Glutamatergic neuron (in vitro differentiated cells): Measurements from ENCODE around the gene NBEA. TPM values are rescaled to one million over a fixed set of nuclear protein-coding genes. Genes with fewer than 3 reads are reported as not detected.
"Not testable (repeated sequence)": the region's sequence is repeated elsewhere in the genome, so short reads cannot be mapped to it uniquely, and the experiment has no call there.

Experiments used
- DNase-seq: peaks from one replicate; pipeline ENCODE4 v3.0.0; 2022
- H3K27ac Mint-ChIP-seq: one replicate; pipeline ENCODE4 v1.8.0; 2020; ENCODE audit warnings: mild to moderate bottlenecking, mixed read lengths, inconsistent platforms; ENCODE audit not compliant: unreplicated experiment
- H3K27me3 Mint-ChIP-seq: one replicate; pipeline ENCODE4 v1.8.0; 2020; ENCODE audit warnings: mild to moderate bottlenecking, moderate library complexity, mixed read lengths, inconsistent platforms; ENCODE audit not compliant: unreplicated experiment
- H3K36me3 Mint-ChIP-seq: one replicate; pipeline ENCODE4 v1.8.0; 2020; ENCODE audit warnings: mild to moderate bottlenecking, mixed read lengths, inconsistent platforms; ENCODE audit not compliant: unreplicated experiment
- H3K4me1 Mint-ChIP-seq: one replicate; pipeline ENCODE4 v1.8.0; 2020; ENCODE audit warnings: mild to moderate bottlenecking, low read depth, mixed read lengths, inconsistent platforms; ENCODE audit not compliant: unreplicated experiment
- H3K4me3 Mint-ChIP-seq: one replicate; pipeline ENCODE4 v1.8.0; 2020; ENCODE audit warnings: mild to moderate bottlenecking, mixed read lengths, inconsistent platforms; ENCODE audit not compliant: unreplicated experiment
- H3K9me3 Mint-ChIP-seq: one replicate; pipeline ENCODE4 v1.8.0; 2020; ENCODE audit warnings: mild to moderate bottlenecking, moderate library complexity, mixed read lengths, inconsistent platforms; ENCODE audit not compliant: unreplicated experiment
- total RNA-seq: library from RNA; stranded (reverse); fragmentation: NEBNext Ultra II Directional; extraction: Animal tissue kit (Norgen Biotek cat#: 25700); gene quantifications from one replicate; pipeline ENCODE4 v1.2.1, GENCODE V29; 2021; ENCODE audit not compliant: unreplicated experiment
- TF ChIP-seq, protein P1 (sequence below): fragments of 200-600 bp; sonication (generic); IDR thresholded peaks from one replicate; pipeline ENCODE4 v1.5.0; 2021; ENCODE audit not compliant: partially characterized antibody, unreplicated experiment

NBEA gene
- total RNA-seq, 1 donor from 2014 or later: 48.3 TPM

GRCh38 chr13:35046587-35046986 is 104.5 kb downstream of the NBEA start:
- Mint-ChIP-seq H3K27me3 (no peaks in the 10 kb centered on the region), H3K27ac (no peak overlapping the region), H3K4me3 (no peak overlapping the region), H3K36me3 (peaks cover 3% of the 10 kb centered on the region), H3K9me3 (peaks cover 2% of the 10 kb centered on the region), H3K4me1 (peaks cover 1% of the 10 kb centered on the region)
- no peak for DNase-seq
- TF ChIP-seq, protein P1, sequence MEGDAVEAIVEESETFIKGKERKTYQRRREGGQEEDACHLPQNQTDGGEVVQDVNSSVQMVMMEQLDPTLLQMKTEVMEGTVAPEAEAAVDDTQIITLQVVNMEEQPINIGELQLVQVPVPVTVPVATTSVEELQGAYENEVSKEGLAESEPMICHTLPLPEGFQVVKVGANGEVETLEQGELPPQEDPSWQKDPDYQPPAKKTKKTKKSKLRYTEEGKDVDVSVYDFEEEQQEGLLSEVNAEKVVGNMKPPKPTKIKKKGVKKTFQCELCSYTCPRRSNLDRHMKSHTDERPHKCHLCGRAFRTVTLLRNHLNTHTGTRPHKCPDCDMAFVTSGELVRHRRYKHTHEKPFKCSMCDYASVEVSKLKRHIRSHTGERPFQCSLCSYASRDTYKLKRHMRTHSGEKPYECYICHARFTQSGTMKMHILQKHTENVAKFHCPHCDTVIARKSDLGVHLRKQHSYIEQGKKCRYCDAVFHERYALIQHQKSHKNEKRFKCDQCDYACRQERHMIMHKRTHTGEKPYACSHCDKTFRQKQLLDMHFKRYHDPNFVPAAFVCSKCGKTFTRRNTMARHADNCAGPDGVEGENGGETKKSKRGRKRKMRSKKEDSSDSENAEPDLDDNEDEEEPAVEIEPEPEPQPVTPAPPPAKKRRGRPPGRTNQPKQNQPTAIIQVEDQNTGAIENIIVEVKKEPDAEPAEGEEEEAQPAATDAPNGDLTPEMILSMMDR: no peak

DNA sequence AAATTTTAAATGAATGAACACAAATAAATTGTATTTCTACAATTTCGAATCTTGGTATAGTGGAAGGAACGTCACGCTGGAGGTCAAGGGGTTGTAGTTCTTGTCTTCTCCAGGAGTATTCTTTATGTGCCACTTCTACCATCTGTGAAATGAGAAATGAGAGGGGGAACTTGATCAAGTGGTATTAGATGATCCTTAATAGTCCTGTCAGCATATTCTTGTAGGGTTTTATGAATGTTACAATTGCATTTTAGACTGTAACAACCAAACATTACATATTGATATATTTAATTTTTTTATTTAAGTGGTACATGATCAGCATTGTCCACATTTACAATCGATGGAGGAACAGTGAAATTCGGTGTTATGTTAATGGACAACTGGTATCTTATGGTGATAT is 113.6 kb downstream of the NBEA start:
- Mint-ChIP-seq H3K4me3 (no peak overlapping the region), H3K4me1 (peaks cover 14% of the 10 kb centered on the region), H3K9me3 (no peaks in the 10 kb centered on the region), H3K27ac (no peak overlapping the region), H3K36me3 (no peaks in the 10 kb centered on the region), H3K27me3 (no peaks in the 10 kb centered on the region)
- TF ChIP-seq, protein P1: no peak
- DNase-seq: no peak

DNA sequence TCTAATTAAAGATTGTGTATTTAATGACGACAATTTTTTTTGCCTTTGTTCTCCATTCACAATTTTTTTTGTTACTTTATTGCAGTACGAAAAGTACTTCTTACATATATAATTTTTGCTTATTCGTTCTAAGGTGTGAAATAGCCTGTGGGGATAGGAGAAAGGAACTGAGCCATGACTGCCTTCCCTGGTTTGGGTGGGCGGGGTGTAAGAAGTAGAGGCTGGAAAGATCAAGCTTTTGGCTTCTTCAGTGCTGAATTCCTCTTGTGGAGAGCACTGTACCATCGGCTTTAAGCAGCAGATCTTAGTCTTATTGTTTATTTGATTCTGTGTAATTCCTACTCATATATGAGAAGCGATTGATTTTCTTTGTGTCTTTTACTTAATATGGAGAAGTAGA is 115.8 kb downstream of the NBEA start:
- Mint-ChIP-seq H3K27ac (no peak overlapping the region), H3K36me3 (no peaks in the 10 kb centered on the region), H3K27me3 (no peaks in the 10 kb centered on the region), H3K4me1 (peaks cover 9% of the 10 kb centered on the region), H3K9me3 (no peaks in the 10 kb centered on the region), H3K4me3 (no peak overlapping the region)
- TF ChIP-seq, protein P1: no peak
- no peak for DNase-seq

- H3K4me3 Mint-ChIP-seq, H3K27me3 Mint-ChIP-seq, DNase-seq, H3K4me1 Mint-ChIP-seq, H3K36me3 Mint-ChIP-seq, H3K9me3 Mint-ChIP-seq, H3K27ac Mint-ChIP-seq: not testable (repeated sequence)
Observed at GRCh38 chr13:35058585-35058984, 116.5 kb downstream of the NBEA start.

GRCh38 chr13:35086667-35087066 is 144.6 kb downstream of the NBEA start:
- Mint-ChIP-seq H3K27ac (no peak overlapping the region), H3K4me3 (no peak overlapping the region), H3K4me1 (no peaks in the 10 kb centered on the region), H3K27me3 (no peaks in the 10 kb centered on the region), H3K36me3 (peaks cover 5% of the 10 kb centered on the region), H3K9me3 (peaks cover 2% of the 10 kb centered on the region)
- TF ChIP-seq, protein P1: no peak
- DNase-seq: no peak

DNA sequence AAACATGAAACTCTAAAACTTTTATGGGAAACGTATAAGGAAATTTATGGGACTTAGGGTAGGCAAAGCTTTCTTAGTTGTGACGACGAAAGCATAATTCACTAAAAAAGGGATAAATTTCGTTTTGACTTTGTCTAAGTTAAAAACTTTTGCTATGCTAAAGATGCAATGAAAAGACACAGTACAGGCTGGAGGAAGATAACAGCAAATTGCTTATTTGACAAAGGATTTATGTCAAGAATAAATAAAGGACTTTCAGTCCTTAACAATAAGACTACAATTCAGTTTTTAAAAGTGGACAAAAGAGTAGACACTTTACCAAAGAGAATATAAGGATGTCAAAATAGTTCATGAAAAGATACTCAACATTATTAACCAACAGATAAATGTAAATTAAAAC is 150.2 kb downstream of the NBEA start:
- H3K4me1 Mint-ChIP-seq: no peaks in the 10 kb centered on the region
- H3K36me3 Mint-ChIP-seq: no peaks in the 10 kb centered on the region
- H3K9me3 Mint-ChIP-seq: no peaks in the 10 kb centered on the region
- no peak overlapping the region for H3K27ac Mint-ChIP-seq
- no peaks in the 10 kb centered on the region for H3K27me3 Mint-ChIP-seq
- TF ChIP-seq, protein P1: no peak
- no peak overlapping the region for H3K4me3 Mint-ChIP-seq
- no peak for DNase-seq
